Activated naive CD4-positive, alpha-beta T cell treated with anti-CD3 and anti-CD28 coated beads, Interleukin-2, amount 50 U/mL, for 72 hours (primary cell): ENCODE measurements around the gene SELENBP1. TPM values are rescaled to one million over a fixed set of nuclear protein-coding genes. Genes with fewer than 3 reads are reported as not detected.
"Not testable (repeated sequence)": the region's sequence is repeated elsewhere in the genome, so short reads cannot be mapped to it uniquely, and the experiment has no call there.

Experiments used
- ATAC-seq, 2 donors: fragments of 150-1000 bp; cut with Tn5 transposase; 2 replicates each; pipeline ENCODE4 v1.10.0; 2021; ENCODE audit warnings: mild to moderate bottlenecking in 2 of 2, moderate library complexity in 2 of 2
- DNase-seq, 2 donors: peaks; one replicate each; pipeline ENCODE4 v3.0.0; 2021 to 2022; ENCODE audit warnings: low spot score in 2 of 2
- H3K27ac Mint-ChIP-seq, 2 donors: one replicate each; pipeline ENCODE4 v1.8.0; 2022; ENCODE audit warnings: mild to moderate bottlenecking in 2 of 2, mixed read lengths in 2 of 2
- H3K36me3 Mint-ChIP-seq, 2 donors: one replicate each; pipeline ENCODE4 v1.8.0; 2022; ENCODE audit warnings: mixed read lengths in 2 of 2
- H3K9me3 Mint-ChIP-seq, 2 donors: one replicate each; pipeline ENCODE4 v1.8.0; 2022; ENCODE audit warnings: mixed read lengths in 2 of 2
- total RNA-seq, 2 donors: library from RNA; stranded (reverse); gene quantifications; one replicate each; pipeline ENCODE4 v1.2.3, GENCODE V29; 2022

The SELENBP1 gene
- total RNA-seq, 2 donors from 2014 or later = not detected

GRCh38 chr1:151391079-151391563, 18.6 kb upstream of the SELENBP1 start:
- Mint-ChIP-seq H3K27ac (no peak overlapping the region), H3K36me3 (no peaks in the 10 kb centered on the region), H3K9me3 (no peaks in the 10 kb centered on the region)
- ATAC-seq (no peak), DNase-seq (no peak)

- not testable (repeated sequence) for H3K27ac Mint-ChIP-seq, DNase-seq, H3K9me3 Mint-ChIP-seq, H3K36me3 Mint-ChIP-seq
- ATAC-seq = peak in 1 of 2 donors; percentile 52
Measured at GRCh38 chr1:151390221-151391078, 17.9 kb upstream of the SELENBP1 start.

GRCh38 chr1:151386002-151386401, 13.5 kb upstream of the SELENBP1 start:
- ATAC-seq (no peak), DNase-seq (no peak)
- H3K9me3 Mint-ChIP-seq = no peaks in the 10 kb centered on the region
- H3K27ac Mint-ChIP-seq = no peak overlapping the region
- no peaks in the 10 kb centered on the region for H3K36me3 Mint-ChIP-seq

GRCh38 chr1:151384584-151384983, 12.1 kb upstream of the SELENBP1 start:
- no peaks in the 10 kb centered on the region for H3K36me3 Mint-ChIP-seq
- no peak for ATAC-seq

GRCh38 chr1:151377150-151377884, 4.8 kb upstream of the SELENBP1 start:
- DNase-seq = no peak
- no peak for ATAC-seq
- Mint-ChIP-seq H3K9me3 (no peaks in the 10 kb centered on the region), H3K36me3 (no peaks in the 10 kb centered on the region), H3K27ac (no peak overlapping the region)

More at GRCh38 chr1:151384584-151384983, 12.1 kb upstream of the SELENBP1 start:
- no peak for DNase-seq
- H3K9me3 Mint-ChIP-seq = no peaks in the 10 kb centered on the region
- peak overlapping the region in 1 of 2 donors; percentile 84 for H3K27ac Mint-ChIP-seq

- Mint-ChIP-seq H3K9me3 (no peaks in the 10 kb centered on the region), H3K27ac (no peak overlapping the region), H3K36me3 (no peaks in the 10 kb centered on the region)
- no peak for DNase-seq
- no peak for ATAC-seq
Measured at GRCh38 chr1:151373196-151373595, 691 bp upstream of the SELENBP1 start.

- no peak for ATAC-seq
- Mint-ChIP-seq H3K9me3 (no peaks in the 10 kb centered on the region), H3K36me3 (no peaks in the 10 kb centered on the region), H3K27ac (peak overlapping the region in 1 of 2 donors; percentile 48)
- DNase-seq = no peak
Measured at GRCh38 chr1:151371370-151372057, 991 bp downstream of the SELENBP1 start.

- H3K36me3 Mint-ChIP-seq = no peaks in the 10 kb centered on the region
- H3K27ac Mint-ChIP-seq = no peak overlapping the region
- ATAC-seq (no peak), DNase-seq (no peak)
- H3K9me3 Mint-ChIP-seq = no peaks in the 10 kb centered on the region
Measured at GRCh38 chr1:151370211-151370911, 2.1 kb downstream of the SELENBP1 start.

- DNase-seq (no peak), ATAC-seq (no peak)
- H3K9me3 Mint-ChIP-seq = no peaks in the 10 kb centered on the region
- H3K36me3 Mint-ChIP-seq = no peaks in the 10 kb centered on the region
- H3K27ac Mint-ChIP-seq = no peak overlapping the region
Measured at GRCh38 chr1:151369621-151370048, 2.9 kb downstream of the SELENBP1 start.

- H3K27ac Mint-ChIP-seq = no peak overlapping the region
- ATAC-seq = no peak
- no peaks in the 10 kb centered on the region for H3K36me3 Mint-ChIP-seq
- no peaks in the 10 kb centered on the region for H3K9me3 Mint-ChIP-seq
- DNase-seq = no peak
Measured at GRCh38 chr1:151369302-151369610, 3.2 kb downstream of the SELENBP1 start.

GRCh38 chr1:151368393-151369301, 3.9 kb downstream of the SELENBP1 start:
- Mint-ChIP-seq H3K9me3 (peaks cover 0 to 1% of the 10 kb centered on the region in 2 donors), H3K36me3 (peaks cover 0 to 4% of the 10 kb centered on the region in 2 donors), H3K27ac (no peak overlapping the region)
- DNase-seq = no peak
- ATAC-seq = no peak

GRCh38 chr1:151367658-151368392, 4.7 kb downstream of the SELENBP1 start:
- Mint-ChIP-seq H3K9me3 (peaks cover 0 to 6% of the 10 kb centered on the region in 2 donors), H3K36me3 (peaks cover 0 to 10% of the 10 kb centered on the region in 2 donors), H3K27ac (no peak overlapping the region)
- DNase-seq = no peak
- no peak for ATAC-seq

GRCh38 chr1:151364996-151365395, 7.5 kb downstream of the SELENBP1 start:
- no peak for ATAC-seq
- DNase-seq = no peak
- no peak overlapping the region for H3K27ac Mint-ChIP-seq
- peaks cover 0 to 20% of the 10 kb centered on the region in 2 donors for H3K9me3 Mint-ChIP-seq
- peaks cover 0 to 27% of the 10 kb centered on the region in 2 donors for H3K36me3 Mint-ChIP-seq

- Mint-ChIP-seq H3K9me3 (peaks cover 0 to 20% of the 10 kb centered on the region in 2 donors), H3K36me3 (peaks cover 0 to 27% of the 10 kb centered on the region in 2 donors), H3K27ac (no peak overlapping the region)
- no peak for DNase-seq
- ATAC-seq = no peak
Measured at GRCh38 chr1:151362308-151363155, 10.0 kb downstream of the SELENBP1 start.
